Progenitor cell of endocrine pancreas (in vitro differentiated cells): ENCODE results near the gene STIL. TPM values are rescaled to one million over a fixed set of nuclear protein-coding genes. Genes with fewer than 3 reads are reported as not detected.
"Not testable (repeated sequence)": the region's sequence is repeated elsewhere in the genome, so short reads cannot be mapped to it uniquely, and the experiment has no call there.

Experiments
- DNase-seq: peaks from one replicate; pipeline ENCODE4 v3.0.0; 2021; ENCODE audit warnings: low spot score; ENCODE audit not compliant: unreplicated experiment
- H3K27ac Mint-ChIP-seq: 2 replicates; pipeline ENCODE4 v1.8.0; 2021; ENCODE audit warnings: mild to moderate bottlenecking, moderate library complexity, mixed read lengths
- H3K27me3 Mint-ChIP-seq: 2 replicates; pipeline ENCODE4 v1.8.0; 2021; ENCODE audit warnings: mixed read lengths
- H3K36me3 Mint-ChIP-seq: 2 replicates; pipeline ENCODE4 v1.8.0; 2022; ENCODE audit warnings: mixed read lengths; ENCODE audit not compliant: insufficient read depth
- H3K4me1 Mint-ChIP-seq: 2 replicates; pipeline ENCODE4 v1.8.0; 2021; ENCODE audit warnings: low read depth, mixed read lengths
- H3K4me3 Mint-ChIP-seq: 2 replicates; pipeline ENCODE4 v1.8.0; 2021; ENCODE audit warnings: low read depth, mild to moderate bottlenecking, moderate library complexity, mixed read lengths
- H3K9me3 Mint-ChIP-seq: 2 replicates; pipeline ENCODE4 v1.8.0; 2021; ENCODE audit warnings: low read depth, mixed read lengths
- total RNA-seq: library from RNA; stranded (reverse); gene quantifications from 2 replicates; pipeline ENCODE4 v1.2.1, GENCODE V29; 2021
- TF ChIP-seq, protein P1 (sequence below): fragments of 200-600 bp; sonication (generic); IDR thresholded peaks from one replicate; pipeline ENCODE4 v1.5.0; 2021; ENCODE audit warnings: antibody characterized with exemption, mild to moderate bottlenecking; ENCODE audit not compliant: unreplicated experiment

STIL gene
- total RNA-seq, 1 donor from 2014 or later: 14.8 TPM

DNA sequence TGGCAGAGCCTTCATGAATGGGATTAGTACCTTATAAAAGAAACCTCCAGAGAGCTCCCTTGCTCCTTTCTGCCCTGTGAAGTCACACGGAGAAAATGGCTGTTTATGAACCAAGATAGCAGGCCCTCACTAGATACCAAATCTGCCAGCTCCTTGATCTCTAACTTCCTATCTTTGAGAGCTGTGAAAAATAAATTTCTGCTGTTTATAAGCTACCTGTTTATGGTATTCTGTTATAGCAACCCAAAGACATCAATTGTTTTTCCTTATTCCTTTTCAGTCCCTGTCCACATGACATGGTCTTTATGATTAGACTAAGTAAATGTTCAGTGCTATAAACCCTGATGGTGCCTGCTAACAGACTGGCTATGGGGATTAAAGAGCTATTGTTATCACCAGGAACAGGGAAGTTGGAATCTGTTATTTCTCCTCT lies 9.7 kb upstream of the STIL start:
- no peak overlapping the region for H3K4me3 Mint-ChIP-seq
- no peak overlapping the region for H3K27ac Mint-ChIP-seq
- TF ChIP-seq, protein P1, sequence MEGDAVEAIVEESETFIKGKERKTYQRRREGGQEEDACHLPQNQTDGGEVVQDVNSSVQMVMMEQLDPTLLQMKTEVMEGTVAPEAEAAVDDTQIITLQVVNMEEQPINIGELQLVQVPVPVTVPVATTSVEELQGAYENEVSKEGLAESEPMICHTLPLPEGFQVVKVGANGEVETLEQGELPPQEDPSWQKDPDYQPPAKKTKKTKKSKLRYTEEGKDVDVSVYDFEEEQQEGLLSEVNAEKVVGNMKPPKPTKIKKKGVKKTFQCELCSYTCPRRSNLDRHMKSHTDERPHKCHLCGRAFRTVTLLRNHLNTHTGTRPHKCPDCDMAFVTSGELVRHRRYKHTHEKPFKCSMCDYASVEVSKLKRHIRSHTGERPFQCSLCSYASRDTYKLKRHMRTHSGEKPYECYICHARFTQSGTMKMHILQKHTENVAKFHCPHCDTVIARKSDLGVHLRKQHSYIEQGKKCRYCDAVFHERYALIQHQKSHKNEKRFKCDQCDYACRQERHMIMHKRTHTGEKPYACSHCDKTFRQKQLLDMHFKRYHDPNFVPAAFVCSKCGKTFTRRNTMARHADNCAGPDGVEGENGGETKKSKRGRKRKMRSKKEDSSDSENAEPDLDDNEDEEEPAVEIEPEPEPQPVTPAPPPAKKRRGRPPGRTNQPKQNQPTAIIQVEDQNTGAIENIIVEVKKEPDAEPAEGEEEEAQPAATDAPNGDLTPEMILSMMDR: no peak
- no peaks in the 10 kb centered on the region for H3K36me3 Mint-ChIP-seq
- no peaks in the 10 kb centered on the region for H3K9me3 Mint-ChIP-seq
- peaks cover 2% of the 10 kb centered on the region for H3K4me1 Mint-ChIP-seq
- no peak for DNase-seq
- no peaks in the 10 kb centered on the region for H3K27me3 Mint-ChIP-seq

- H3K27me3 Mint-ChIP-seq, H3K4me1 Mint-ChIP-seq, H3K36me3 Mint-ChIP-seq, H3K4me3 Mint-ChIP-seq, H3K27ac Mint-ChIP-seq, DNase-seq, H3K9me3 Mint-ChIP-seq: not testable (repeated sequence)
Observed at GRCh38 chr1:47319968-47320367, 6.0 kb upstream of the STIL start.

DNA sequence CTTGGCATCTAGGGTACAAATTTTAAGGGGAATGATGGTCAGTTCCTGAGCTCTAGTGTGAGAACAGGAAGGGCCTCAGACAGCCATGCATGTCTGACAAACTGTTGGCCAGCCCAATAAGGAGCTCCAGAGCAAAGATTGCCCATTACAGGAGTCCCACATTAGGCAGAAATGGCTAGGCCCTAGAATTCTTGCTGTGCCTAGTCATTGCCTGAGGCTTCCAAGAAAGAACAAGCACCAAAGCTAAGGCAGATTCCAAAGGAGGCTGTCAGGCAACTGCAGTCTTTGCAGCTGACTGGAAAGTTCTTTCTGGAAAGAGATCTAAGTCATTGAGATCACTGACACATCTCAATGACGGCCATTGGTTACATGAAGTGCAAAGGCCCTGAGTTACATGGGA lies 3.9 kb upstream of the STIL start:
- Mint-ChIP-seq H3K36me3 (no peaks in the 10 kb centered on the region), H3K27ac (no peak overlapping the region), H3K4me1 (peaks cover 8% of the 10 kb centered on the region), H3K4me3 (no peak overlapping the region), H3K9me3 (no peaks in the 10 kb centered on the region), H3K27me3 (no peaks in the 10 kb centered on the region)
- no peak for DNase-seq
- TF ChIP-seq, protein P1: no peak

DNA sequence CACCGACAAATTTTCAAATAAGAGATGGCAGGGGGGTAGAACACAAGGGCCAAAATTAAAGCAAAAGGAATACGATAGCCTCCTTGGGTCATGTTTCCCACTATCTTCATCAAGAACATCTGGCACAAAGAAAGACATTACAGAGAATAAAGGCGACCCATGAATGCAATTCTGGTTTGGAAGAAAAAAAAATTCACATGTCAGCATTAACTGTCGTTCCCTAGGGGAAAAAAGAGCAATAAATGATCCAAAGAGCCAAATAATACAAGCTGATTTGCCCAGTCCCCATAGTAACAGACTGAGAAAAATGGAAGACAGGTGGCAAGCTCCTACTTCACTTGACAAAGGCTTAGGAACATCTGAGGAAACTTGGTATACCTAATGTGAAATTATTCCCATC lies 4.5 kb downstream of the STIL start:
- Mint-ChIP-seq H3K4me3 (no peak overlapping the region), H3K27me3 (no peaks in the 10 kb centered on the region), H3K4me1 (peaks cover 14% of the 10 kb centered on the region), H3K36me3 (peaks cover 4% of the 10 kb centered on the region), H3K9me3 (no peaks in the 10 kb centered on the region), H3K27ac (no peak overlapping the region)
- DNase-seq: no peak
- TF ChIP-seq, protein P1: no peak

DNA sequence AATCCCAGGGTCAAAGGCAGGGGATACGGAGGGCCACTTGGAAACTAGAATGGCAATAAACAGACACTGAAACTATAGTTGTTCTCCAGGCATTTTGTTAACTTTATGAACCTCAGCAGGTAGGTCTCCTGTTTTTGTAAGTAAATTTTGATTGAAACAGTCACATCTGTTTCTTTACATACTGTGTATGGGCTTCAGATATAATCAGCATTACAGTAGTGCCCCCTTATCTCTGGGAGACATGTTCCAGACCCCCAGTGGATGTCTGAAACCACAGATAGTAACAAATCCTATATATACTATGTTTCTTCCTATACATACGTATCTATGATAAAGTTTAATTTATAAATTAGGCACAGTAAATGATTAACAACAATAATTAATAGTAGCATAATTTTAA lies 11.5 kb downstream of the STIL start:
- H3K27ac Mint-ChIP-seq: no peak overlapping the region

More for the DNA sequence above, 11.5 kb downstream of the STIL start:
- no peaks in the 10 kb centered on the region for H3K4me1 Mint-ChIP-seq
- H3K36me3 Mint-ChIP-seq: peaks cover 13% of the 10 kb centered on the region
- TF ChIP-seq, protein P1: no peak
- H3K27me3 Mint-ChIP-seq: no peaks in the 10 kb centered on the region
- DNase-seq: no peak
- H3K9me3 Mint-ChIP-seq: no peaks in the 10 kb centered on the region
- no peak overlapping the region for H3K4me3 Mint-ChIP-seq
